CD4-positive, alpha-beta T cell treated with Interleukin-15 for 4 hours (primary cell): ENCODE measurements around the gene ADAMTSL1.
"Not testable (repeated sequence)": the region's sequence is repeated elsewhere in the genome, so short reads cannot be mapped to it uniquely, and the experiment has no call there.

Experiments
- DNase-seq: peaks from one replicate; pipeline ENCODE4 v3.0.0-alpha.2; 2020; ENCODE audit warnings: low spot score

Gene ADAMTSL1

DNA sequence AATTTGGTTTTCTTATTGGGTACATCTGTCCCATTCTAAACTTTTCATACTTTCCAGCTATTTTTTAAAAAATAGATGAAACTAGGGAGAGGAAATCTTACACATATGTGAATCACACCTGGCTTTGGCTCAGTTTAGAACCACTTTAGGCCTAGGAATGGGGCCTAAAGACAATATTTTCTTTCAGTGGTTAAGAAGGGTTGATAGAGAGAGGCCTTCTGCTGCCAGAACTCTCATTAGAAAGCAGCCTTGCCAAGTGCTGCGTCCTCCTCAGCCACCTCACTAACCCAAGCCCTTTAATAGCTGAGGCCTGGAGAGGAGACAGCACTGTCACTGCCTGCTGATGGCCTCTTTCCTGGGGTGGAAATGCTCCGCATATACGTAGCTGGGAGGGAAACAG lies 391.6 kb downstream of the ADAMTSL1 start:
- DNase-seq, result no peak

DNA sequence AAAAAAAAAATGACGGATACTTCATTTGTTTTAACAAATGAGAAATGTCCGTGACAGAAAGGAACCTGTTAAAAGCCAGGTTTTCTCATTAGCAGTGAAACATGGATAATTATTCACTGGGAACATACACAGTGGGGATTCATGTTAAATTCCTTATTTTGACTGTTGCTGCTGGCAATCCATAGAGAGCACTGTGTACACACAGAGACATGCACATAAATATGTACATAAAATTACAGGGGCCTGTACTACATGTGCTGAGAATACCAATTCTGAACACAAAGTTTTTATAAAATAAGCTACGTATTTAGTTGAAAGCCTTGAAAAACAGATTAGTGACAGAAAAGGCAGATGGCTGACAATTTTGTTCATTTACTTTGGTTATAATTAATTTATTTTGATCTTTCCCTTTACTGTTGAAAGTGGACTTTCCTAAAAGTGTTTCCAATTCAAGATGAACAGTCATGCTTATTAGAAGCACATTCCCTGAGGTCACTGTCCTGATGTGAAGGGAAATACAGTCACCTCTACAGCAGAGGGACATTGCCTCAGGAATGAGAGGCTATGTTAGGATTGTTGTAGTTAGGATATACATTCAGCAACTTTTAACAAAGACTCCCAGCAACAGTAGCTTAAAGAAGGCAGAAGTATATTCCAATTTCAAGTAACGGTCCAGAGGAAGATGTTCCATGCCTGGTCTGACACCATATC lies 392.3 kb downstream of the ADAMTSL1 start:
- no peak for DNase-seq

GRCh38 chr9:18869725-18870124 lies 395.8 kb downstream of the ADAMTSL1 start:
- no peak for DNase-seq

DNA sequence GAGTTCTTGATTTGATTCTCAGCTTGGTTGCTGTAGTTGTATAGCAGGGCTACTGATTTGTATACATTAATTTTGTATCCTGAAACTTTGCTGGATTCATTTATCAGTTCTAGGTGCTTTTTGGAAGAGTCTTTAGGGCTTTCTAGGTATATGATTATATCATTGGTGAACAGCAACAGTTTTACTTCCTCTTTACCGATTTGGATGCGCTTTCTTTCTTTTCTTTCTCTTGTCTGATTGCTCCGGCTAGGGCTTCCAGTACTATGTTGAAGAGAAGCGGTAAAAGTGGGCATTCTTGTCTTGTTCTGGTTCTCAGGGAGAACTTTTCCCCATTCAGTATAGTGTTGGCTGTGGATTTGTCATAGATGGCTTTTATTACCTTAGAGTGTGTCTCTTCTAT lies 400.1 kb downstream of the ADAMTSL1 start:
- DNase-seq, result no peak

DNA sequence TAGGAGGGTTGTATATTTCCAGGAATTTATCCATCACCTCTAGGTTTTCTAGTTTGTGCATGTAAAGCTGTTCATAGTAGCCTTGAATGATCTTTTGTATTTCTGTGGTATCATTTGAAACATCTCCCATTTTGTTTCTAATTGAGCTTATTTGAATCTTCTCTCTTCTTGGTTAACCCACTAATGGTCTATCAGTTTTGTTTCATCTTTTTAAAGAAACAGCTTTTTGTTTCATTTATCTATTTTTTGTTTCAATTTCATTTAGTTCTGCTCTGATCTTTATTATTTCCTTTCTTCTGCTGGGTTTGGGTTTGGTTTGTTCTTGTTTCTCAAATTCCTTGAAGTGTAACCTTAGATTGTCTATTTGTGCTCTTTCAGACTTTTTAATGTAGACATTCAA lies 401.0 kb downstream of the ADAMTSL1 start:
- DNase-seq, result not testable (repeated sequence)

DNA sequence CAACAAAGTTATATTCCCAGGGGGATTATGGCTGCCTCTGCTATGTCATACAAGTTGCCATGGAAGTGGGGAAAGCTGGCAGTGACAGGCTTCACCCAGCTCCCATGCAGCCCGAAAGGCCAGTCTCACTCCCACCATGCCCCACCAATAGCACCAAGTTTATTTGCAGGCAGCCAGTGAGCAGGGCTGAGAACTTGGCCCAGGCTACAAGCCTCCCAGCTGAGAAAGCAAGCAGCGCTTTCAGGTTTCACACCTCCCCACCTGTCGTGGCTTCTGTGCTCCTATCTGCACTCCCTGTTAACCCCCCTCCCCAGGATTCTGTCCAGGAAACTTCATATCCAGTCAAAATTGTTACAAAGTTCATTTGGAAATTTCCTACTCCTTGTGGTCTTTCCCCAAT lies 404.0 kb downstream of the ADAMTSL1 start:
- no peak for DNase-seq

DNA sequence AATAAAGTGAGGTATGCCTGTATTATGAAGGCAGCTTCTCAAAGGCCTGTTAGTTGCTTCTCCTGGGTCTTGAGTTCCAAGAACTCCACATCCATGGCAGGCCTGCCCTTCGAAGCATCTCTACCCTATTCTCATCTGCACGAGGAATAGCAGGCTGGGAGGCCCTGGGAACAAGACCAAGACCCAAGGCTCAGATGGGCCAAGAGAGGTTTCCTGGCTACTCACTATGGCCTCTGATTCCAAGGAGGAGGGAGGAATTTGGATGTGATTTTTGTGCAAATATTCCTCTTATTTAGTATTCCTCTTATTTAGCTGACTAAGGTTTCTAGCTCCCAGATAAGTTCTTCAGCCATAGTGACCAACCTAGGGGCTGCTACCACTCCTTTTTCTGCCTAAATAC lies 407.8 kb downstream of the ADAMTSL1 start:
- DNase-seq, result no peak

- no peak for DNase-seq
Observed at GRCh38 chr9:18887546-18887945, 413.6 kb downstream of the ADAMTSL1 start.

- DNase-seq, result no peak
Observed at GRCh38 chr9:18888290-18888689, 414.3 kb downstream of the ADAMTSL1 start.

DNA sequence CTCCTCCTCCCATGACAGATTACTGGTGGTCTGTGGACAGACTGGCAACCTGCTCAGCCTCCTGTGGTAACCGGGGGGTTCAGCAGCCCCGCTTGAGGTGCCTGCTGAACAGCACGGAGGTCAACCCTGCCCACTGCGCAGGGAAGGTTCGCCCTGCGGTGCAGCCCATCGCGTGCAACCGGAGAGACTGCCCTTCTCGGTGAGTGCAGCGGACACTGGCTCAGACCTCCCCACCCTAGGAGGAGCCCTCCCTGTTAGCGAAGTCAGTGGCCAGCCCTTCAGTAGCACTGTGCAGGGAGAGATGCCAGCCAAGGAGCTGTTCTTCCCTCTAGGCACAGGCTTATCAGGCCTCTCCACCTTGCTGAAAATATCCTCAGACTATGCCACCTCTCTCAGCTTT lies 415.6 kb downstream of the ADAMTSL1 start:
- DNase-seq, result no peak

DNA sequence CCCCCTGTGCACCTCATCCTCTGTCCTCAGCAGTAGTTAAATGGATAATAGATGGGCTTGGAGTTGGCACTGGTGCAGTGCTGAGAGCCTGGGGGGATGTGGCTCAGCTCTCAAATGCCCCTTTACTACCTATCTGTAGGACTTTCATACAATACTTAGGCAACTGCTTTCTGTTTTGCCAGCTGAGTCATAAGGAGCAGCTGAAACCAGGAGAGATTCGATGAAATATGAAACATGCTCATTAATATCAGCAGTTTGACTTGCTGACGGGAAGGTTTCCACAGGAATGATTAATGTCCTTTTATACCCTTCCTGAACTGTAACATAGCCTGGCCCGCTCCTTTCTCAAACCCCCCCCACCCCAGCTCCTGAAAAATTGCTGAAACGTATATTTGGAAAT lies 416.4 kb downstream of the ADAMTSL1 start:
- DNase-seq, result no peak

DNA sequence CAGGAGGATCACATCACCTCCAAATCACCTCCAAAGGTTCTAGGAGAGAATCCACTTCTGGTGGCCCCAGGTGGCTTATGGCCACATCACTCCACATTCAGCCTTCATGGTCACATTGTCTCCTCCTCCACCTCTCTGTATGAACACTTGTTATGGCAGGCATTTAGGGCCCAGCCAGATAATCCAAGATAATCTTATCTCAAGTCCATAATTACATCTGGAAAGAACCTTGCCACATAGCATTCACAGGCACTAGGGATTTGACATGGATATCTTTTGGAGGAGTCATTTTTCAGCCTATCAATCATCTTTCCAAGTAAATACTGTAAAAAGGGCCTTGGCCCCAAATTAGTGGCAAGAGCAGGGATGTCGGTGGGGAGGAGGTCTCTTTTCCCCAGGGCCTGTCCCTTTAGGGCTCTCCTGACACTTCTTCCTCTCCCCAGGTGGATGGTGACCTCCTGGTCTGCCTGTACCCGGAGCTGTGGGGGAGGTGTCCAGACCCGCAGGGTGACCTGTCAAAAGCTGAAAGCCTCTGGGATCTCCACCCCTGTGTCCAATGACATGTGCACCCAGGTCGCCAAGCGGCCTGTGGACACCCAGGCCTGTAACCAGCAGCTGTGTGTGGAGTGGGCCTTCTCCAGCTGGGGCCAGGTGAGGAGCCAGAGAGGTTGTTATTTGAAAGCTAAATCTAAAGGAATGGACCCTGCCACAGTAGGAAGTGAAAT lies 418.2 kb downstream of the ADAMTSL1 start:
- DNase-seq, result no peak

DNA sequence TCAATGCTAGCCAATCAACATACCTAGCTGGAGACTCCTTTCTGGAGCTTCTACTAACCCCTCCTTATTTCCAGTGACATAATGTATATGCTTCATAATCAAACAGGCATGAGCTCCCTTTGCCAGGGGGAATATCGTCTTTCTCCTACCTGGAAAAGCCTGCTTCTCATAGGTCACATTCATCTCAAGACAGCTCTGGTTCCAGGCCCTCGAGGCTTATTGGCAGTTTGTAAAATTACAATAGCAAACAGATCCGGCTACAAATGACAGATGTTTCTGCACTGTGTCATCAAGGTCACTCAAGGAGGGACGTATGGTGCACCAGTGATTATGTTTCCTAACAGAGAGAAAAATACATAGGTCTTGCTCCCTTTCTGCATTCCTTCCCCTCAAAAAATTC lies 419.1 kb downstream of the ADAMTSL1 start:
- no peak for DNase-seq

DNA sequence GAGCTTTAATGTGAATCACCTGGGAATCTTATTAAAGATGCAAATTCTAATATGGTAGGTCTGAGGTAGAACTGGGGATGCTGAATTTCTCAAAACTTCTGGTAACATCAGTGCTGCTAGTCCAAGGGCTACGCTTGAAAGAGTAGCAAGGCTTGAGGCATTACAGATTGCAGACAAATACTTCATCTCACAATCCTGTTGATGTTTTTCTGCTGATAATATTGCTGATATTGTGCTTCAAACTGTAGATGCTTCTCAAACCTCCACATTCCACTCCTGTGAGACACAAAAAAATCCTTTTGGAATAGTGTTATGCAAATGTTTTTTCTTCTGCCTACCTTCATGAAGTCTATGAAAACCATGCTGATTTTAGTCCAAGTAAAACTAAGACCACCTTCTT lies 419.5 kb downstream of the ADAMTSL1 start:
- DNase-seq, result no peak

- DNase-seq, result no peak
Observed at GRCh38 chr9:18896004-18896403, 422.1 kb downstream of the ADAMTSL1 start.

DNA sequence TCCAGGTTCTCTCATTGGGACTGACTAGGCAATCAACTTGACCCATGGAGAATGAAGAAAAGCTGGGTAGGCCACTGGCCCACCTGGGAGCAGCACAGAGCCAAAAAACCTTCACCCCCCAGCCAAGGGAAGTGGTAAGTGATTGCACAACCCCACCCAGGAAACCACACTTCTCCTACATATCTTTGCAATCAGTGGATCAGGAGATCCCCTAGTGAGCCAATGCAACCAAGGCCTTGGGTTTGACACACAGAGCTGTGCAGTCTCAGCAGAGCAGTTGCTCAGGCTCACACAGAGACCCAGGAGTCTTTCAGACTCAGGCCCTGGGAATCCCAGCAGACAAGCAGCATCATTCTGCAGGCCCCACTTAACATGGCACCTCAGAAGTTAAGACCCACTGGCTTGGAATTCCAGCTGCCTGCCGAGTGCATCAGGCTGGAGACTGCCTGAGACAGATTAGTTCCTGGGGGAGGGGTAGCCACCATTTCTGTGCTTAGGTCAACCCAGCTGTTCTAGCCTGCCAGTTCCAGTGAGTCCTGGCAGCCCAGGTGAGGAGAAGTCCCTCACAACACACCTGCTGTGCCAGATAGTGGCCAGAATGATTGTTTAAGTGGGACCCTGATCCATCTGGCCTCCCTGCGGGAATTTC lies 422.7 kb downstream of the ADAMTSL1 start:
- no peak for DNase-seq

GRCh38 chr9:18903450-18903849 lies 429.5 kb downstream of the ADAMTSL1 start:
- DNase-seq, result no peak

DNA sequence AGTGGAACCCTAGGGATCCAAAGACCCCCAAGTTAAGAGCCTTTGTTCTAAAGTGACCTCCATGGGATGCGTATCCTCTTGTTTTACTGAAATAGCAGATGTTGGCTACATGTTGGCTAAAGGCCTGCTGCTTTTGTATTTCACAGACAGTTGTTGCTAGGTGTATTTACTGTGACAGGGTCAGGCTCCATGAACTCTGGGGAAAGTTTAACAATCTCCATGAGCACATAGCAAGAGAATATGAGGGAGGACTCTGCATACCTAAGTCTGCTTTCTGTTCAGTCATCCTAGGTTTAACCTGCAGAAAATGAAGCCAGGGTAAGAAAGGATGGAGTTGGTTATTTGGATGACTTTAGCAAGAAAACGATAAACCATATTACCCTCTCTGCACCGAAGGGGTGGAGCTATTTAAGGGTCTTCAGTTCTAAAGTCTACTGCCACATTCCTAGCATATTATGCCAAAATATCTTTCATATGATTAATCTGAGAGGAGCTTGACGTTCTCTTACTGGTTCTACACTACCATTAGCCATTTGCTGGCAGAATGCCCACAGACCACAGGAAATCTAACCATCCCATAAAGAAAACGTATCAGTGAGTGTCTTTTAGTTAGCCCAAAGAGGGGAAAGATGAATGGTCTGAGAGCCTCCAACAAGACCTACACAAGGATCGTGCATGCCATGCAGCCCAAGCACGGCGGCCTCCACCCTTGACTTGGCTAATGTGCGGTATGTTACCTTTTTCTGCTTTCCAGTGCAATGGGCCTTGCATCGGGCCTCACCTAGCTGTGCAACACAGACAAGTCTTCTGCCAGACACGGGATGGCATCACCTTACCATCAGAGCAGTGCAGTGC lies 431.3 kb downstream of the ADAMTSL1 start:
- no peak for DNase-seq

DNA sequence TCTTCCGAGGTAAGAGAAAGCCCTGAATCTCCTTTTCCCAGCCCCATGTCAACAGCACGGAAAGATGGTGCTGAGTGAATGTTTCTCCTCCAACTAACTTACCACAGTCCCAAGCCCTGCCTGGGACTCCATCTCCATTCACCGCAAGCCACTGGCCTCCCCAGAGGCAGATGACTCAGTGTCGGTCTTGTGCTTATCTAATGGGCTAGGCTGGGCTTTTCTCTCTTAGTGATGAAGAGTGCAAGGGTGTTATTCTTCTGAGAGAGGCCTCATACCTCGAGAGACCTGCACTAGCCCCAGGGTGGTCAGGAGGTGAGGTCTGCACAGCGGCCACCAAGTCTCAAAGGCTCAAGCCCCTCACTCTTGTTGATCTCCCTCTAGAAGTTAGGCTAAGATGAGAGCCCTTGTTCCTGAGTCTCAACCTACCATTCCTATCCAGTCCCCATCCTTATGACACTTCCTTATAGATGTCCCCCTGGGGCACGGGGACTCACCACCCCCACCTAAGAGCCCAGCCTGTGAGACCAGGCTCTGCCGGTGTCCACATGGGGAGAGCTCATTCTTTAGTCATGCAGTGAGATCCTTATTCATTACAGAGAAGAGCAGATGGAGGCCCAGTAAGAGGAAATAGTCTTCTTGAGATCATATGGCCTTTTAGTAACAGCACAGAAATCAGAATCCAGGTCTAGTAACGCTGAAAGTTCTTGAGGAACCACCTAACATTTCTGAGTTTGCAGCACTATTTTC lies 432.1 kb downstream of the ADAMTSL1 start:
- DNase-seq, result no peak

DNA sequence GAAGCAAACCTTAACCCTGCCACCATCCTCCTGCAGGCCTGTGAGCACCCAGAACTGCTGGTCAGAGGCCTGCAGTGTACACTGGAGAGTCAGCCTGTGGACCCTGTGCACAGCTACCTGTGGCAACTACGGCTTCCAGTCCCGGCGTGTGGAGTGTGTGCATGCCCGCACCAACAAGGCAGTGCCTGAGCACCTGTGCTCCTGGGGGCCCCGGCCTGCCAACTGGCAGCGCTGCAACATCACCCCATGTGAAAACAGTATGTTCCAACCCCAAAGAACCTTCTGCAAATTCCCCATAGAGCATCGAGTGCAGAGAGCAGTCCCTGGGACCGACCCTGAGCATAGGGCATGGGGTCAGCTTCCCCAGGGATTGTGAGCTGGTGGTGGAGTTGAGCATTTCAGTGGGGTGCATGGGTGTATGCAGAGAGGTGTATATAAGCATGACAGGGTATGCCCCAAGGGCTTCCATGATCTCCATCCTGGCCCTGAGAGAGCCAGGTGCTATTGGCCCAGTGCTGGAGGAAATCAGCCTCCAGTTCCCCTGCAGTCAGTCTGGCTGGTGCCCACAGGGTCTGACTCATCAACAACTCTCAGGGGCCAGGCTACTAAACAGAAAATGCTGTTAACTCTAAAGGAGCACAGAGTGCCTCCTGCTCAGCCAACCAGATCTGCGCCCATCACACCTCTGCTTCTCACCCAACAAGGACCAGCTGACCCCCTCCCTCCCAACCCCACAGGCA lies 432.9 kb downstream of the ADAMTSL1 start:
- no peak for DNase-seq
